ENCODE measurements around the gene SPATA13. TPM values are rescaled to one million over a fixed set of nuclear protein-coding genes. Genes with fewer than 3 reads are reported as not detected.

Gene SPATA13
- total and polyA plus RNA-seq, 2 donors (not counting 1 experiment from before 2014, with no cell fraction given) = 11.6 to 24.6 TPM

GRCh38 chr13:24287748-24288287 lies 127.3 kb downstream of the SPATA13 start:
- H3K4me3 ChIP-seq (replicated peaks in 1 of 4; ENCODE audit: control extremely low read depth in 1 of 4, insufficient read depth in 1 of 4, low read depth in 3 of 4, low read length in 4 of 4) = no peak overlapping the region

DNA sequence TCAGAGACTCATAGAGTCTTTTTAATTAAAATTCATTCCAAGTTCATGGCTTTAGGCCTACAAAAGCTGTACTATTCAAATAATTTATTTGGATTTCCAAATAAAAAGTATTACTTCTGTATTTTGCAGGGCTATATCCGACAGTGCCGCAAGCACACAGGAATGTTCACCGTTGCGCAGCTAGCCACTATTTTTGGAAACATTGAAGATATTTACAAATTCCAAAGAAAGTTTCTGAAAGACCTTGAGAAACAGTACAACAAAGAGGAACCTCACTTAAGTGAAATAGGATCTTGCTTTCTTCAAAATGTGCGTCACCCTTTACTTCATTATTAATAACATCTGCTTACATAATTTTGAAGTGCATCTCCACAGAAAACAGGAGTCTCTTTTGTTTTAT lies 128.3 kb downstream of the SPATA13 start:
- Histone ChIP-seq H3K36me3 (ENCODE audit: control insufficient read depth, insufficient read depth, low read length) (peaks cover 8% of the 10 kb centered on the region), H3K27me3 (ENCODE audit: control insufficient read depth, insufficient read depth, low read length) (no peaks in the 10 kb centered on the region), H3K4me3 (replicated peaks in 1 of 4; ENCODE audit: control extremely low read depth in 1 of 4, insufficient read depth in 1 of 4, low read depth in 3 of 4, low read length in 4 of 4) (no peak overlapping the region), H3K4me1 (ENCODE audit: control insufficient read depth, extremely low read depth, insufficient read depth, low read length) (no peaks in the 10 kb centered on the region), H3K27ac (ENCODE audit: insufficient read depth, low read length) (no peak overlapping the region), H3K9me3 (ENCODE audit: control insufficient read depth, insufficient read depth, low read depth, low read length) (no peaks in the 10 kb centered on the region), H2AFZ (ENCODE audit: low read length) (no peak overlapping the region), H3K79me2 (ENCODE audit: control insufficient read depth, insufficient read depth, low read length) (no peaks in the 10 kb centered on the region), H3K9ac (ENCODE audit: insufficient read depth, low read length) (no peak overlapping the region), H3K4me2 (ENCODE audit: extremely low read depth, insufficient read depth, low read length) (no peak overlapping the region), H4K20me1 (ENCODE audit: control insufficient read depth, extremely low read depth, insufficient read depth, low read length) (no peaks in the 10 kb centered on the region)
- TF ChIP-seq, protein P1, sequence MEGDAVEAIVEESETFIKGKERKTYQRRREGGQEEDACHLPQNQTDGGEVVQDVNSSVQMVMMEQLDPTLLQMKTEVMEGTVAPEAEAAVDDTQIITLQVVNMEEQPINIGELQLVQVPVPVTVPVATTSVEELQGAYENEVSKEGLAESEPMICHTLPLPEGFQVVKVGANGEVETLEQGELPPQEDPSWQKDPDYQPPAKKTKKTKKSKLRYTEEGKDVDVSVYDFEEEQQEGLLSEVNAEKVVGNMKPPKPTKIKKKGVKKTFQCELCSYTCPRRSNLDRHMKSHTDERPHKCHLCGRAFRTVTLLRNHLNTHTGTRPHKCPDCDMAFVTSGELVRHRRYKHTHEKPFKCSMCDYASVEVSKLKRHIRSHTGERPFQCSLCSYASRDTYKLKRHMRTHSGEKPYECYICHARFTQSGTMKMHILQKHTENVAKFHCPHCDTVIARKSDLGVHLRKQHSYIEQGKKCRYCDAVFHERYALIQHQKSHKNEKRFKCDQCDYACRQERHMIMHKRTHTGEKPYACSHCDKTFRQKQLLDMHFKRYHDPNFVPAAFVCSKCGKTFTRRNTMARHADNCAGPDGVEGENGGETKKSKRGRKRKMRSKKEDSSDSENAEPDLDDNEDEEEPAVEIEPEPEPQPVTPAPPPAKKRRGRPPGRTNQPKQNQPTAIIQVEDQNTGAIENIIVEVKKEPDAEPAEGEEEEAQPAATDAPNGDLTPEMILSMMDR (conservative IDR thresholded peaks at IDR 0.05 in 1 of 2, IDR thresholded peaks at IDR 0.05 in 1 of 2; ENCODE audit: low read depth in 1 of 2, low read length in 2 of 2) = no peak
- TF ChIP-seq EZH2 (IDR thresholded peaks at IDR 0.05; ENCODE audit: low read length, missing control alignments) = no peak
- DNase-seq (ENCODE audit: low read depth in 2 of 2) = no peak

More at GRCh38 chr13:24287748-24288287, 127.3 kb downstream of the SPATA13 start:
- TF ChIP-seq, protein P1 (conservative IDR thresholded peaks at IDR 0.05 in 1 of 2, IDR thresholded peaks at IDR 0.05 in 1 of 2; ENCODE audit: low read depth in 1 of 2, low read length in 2 of 2) = no peak
- TF ChIP-seq EZH2 (IDR thresholded peaks at IDR 0.05; ENCODE audit: low read length, missing control alignments) = no peak
- H2AFZ ChIP-seq (ENCODE audit: low read length) = no peak overlapping the region
- no peak overlapping the region for H3K4me2 ChIP-seq (ENCODE audit: extremely low read depth, insufficient read depth, low read length)
- no peak overlapping the region for H3K27ac ChIP-seq (ENCODE audit: insufficient read depth, low read length)
- peaks cover 6% of the 10 kb centered on the region for H3K36me3 ChIP-seq (ENCODE audit: control insufficient read depth, insufficient read depth, low read length)
- H3K9ac ChIP-seq (ENCODE audit: insufficient read depth, low read length) = no peak overlapping the region
- DNase-seq (ENCODE audit: low read depth in 2 of 2) = no peak
- no peaks in the 10 kb centered on the region for H3K27me3 ChIP-seq (ENCODE audit: control insufficient read depth, insufficient read depth, low read length)
- no peaks in the 10 kb centered on the region for H3K9me3 ChIP-seq (ENCODE audit: control insufficient read depth, insufficient read depth, low read depth, low read length)
- H3K4me1 ChIP-seq (ENCODE audit: control insufficient read depth, extremely low read depth, insufficient read depth, low read length) = no peaks in the 10 kb centered on the region
- no peaks in the 10 kb centered on the region for H4K20me1 ChIP-seq (ENCODE audit: control insufficient read depth, extremely low read depth, insufficient read depth, low read length)
- H3K79me2 ChIP-seq (ENCODE audit: control insufficient read depth, insufficient read depth, low read length) = no peaks in the 10 kb centered on the region

DNA sequence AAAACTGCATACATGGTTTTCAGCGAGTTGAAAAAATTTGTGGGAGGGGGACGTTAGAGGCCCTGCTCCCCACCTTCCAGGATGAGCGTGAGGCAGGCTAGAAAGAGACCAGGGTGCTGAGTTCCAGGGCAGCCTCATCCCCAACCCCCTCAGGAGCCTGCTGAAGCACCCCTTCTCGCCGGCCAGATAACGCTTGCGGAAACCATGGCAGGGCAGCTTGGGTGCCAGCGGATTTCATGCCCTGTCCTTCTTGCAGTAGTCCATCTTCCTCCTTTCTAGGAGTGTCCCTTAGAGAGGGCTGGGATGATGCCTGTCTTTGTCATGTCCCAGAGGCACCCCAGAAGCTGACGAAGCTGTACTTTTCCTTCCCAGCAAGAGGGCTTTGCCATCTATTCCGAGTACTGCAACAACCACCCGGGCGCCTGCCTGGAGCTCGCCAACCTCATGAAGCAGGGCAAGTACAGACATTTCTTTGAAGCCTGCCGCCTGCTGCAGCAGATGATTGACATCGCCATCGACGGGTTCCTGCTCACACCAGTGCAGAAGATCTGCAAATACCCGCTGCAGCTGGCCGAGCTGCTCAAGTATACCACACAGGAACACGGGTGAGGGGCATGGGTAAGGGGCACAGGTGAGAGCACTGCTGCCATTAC lies 129.9 kb downstream of the SPATA13 start:
- TF ChIP-seq, protein P1 (conservative IDR thresholded peaks at IDR 0.05 in 1 of 2, IDR thresholded peaks at IDR 0.05 in 1 of 2; ENCODE audit: low read depth in 1 of 2, low read length in 2 of 2) = no peak
- no peak for TF ChIP-seq EZH2 (IDR thresholded peaks at IDR 0.05; ENCODE audit: low read length, missing control alignments)
- Histone ChIP-seq H3K4me2 (ENCODE audit: extremely low read depth, insufficient read depth, low read length) (no peak overlapping the region), H3K9ac (ENCODE audit: insufficient read depth, low read length) (no peak overlapping the region), H3K79me2 (ENCODE audit: control insufficient read depth, insufficient read depth, low read length) (no peaks in the 10 kb centered on the region), H4K20me1 (ENCODE audit: control insufficient read depth, extremely low read depth, insufficient read depth, low read length) (no peaks in the 10 kb centered on the region), H2AFZ (ENCODE audit: low read length) (no peak overlapping the region), H3K36me3 (ENCODE audit: control insufficient read depth, insufficient read depth, low read length) (peaks cover 8% of the 10 kb centered on the region), H3K27ac (ENCODE audit: insufficient read depth, low read length) (no peak overlapping the region), H3K9me3 (ENCODE audit: control insufficient read depth, insufficient read depth, low read depth, low read length) (no peaks in the 10 kb centered on the region), H3K4me3 (replicated peaks in 1 of 4; ENCODE audit: control extremely low read depth in 1 of 4, insufficient read depth in 1 of 4, low read depth in 3 of 4, low read length in 4 of 4) (no peak overlapping the region), H3K27me3 (ENCODE audit: control insufficient read depth, insufficient read depth, low read length) (no peaks in the 10 kb centered on the region), H3K4me1 (ENCODE audit: control insufficient read depth, extremely low read depth, insufficient read depth, low read length) (no peaks in the 10 kb centered on the region)
- DNase-seq (ENCODE audit: low read depth in 2 of 2) = no peak

Measured in fibroblast of lung (primary cell).